Prostate gland (tissue), 2 donors: ENCODE results near the gene COL15A1. TPM values are rescaled to one million over a fixed set of nuclear protein-coding genes. Genes with fewer than 3 reads are reported as not detected.

Experiments
- DNase-seq: peaks from one replicate; pipeline ENCODE4 v3.0.0-alpha.2; 2019; ENCODE audit warnings: low spot score
- H3K27ac ChIP-seq, 2 donors: fragments of 200-600 bp; sonication (generic); 2 replicates each; pipeline ENCODE4 v1.5.1; 2017 to 2019
- H3K27me3 ChIP-seq: fragments of 200-600 bp; sonication (generic); replicated peaks from 2 replicates; pipeline ENCODE4 v1.5.1; 2019; ENCODE audit not compliant: insufficient read depth
- H3K36me3 ChIP-seq, 2 donors: fragments of 200-600 bp; sonication (generic); 1 replicate in 1 of 2; 2 replicates in 1 of 2; pipeline versions ENCODE4 v1.5.1 to v1.8.1; 2017 to 2019
- H3K4me1 ChIP-seq: fragments of 200-600 bp; sonication (generic); replicated peaks from 2 replicates; pipeline ENCODE4 v1.5.1; 2019
- H3K4me3 ChIP-seq, 2 donors: fragments of 200-600 bp; sonication (generic); 2 replicates each; pipeline ENCODE4 v1.5.1; 2017 to 2019
- H3K9me3 ChIP-seq: fragments of 200-600 bp; sonication (generic); 2 replicates; pipeline ENCODE4 v1.5.1; 2017
- CTCF ChIP-seq, 4 experiments: fragments of 200-600 bp in 2 of 4; fragments of 450-650 bp in 2 of 4; sonication (generic) in 2 of 4; IDR thresholded peaks; 1 replicate in 3 of 4; 2 replicates in 1 of 4; pipeline ENCODE4 v1.5.1; 2016 to 2019; ENCODE audit warnings: antibody characterized with exemption in 4 of 4, mild to moderate bottlenecking in 2 of 4, moderate library complexity in 2 of 4
- POLR2A ChIP-seq: fragments of 450-650 bp; IDR thresholded peaks from one replicate; pipeline ENCODE4 v1.6.1; 2016; ENCODE audit warnings: antibody characterized with exemption, mild to moderate bottlenecking
- POLR2AphosphoS5 ChIP-seq: sonication (generic); formaldehyde crosslinking; IDR thresholded peaks from one replicate; pipeline ENCODE4 v1.6.1; 2017; ENCODE audit warnings: antibody characterized with exemption
- WGBS: methylation state at CpG from one replicate; pipeline ENCODE4 v1.1.5; 2018; 5-methylcytosine and 5-hydroxymethylcytosine counted together
- intact Hi-C: fragments of 100-400 bp; cut with DNase I; formaldehyde crosslinking; loops from one replicate; pipeline ENCODE4 v1.14.2; 2022
- total RNA-seq, 2 donors: library from RNA; depleted of rRNA; stranded (reverse); fragments of >200 nt; gene quantifications; one replicate each; pipeline ENCODE4 v1.1.0, GENCODE V29; 2016

Gene COL15A1
- 10 to 100 TPM; 10.3 to 79.9 TPM for total RNA-seq

DNA sequence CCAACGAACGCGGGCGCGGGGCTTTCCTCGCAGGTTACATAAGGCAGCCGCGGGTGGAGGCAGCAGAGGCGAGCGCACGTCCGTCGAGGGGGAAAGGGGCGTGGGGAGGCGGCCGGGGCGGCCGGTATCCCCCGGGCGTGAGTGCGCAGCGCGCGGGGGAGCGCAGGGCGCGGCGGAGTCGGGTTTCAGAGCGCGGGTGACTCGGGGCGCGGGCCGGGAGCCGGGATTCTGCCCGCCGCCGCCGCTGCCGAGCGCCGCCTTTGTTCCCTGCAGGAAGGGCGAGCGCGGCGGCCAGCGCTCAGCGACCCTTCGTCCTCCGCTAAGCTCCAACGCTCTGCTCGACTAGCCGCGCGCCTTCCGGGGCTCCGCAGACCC, at the start of gene COL15A1:
TSS of gene COL15A1 (plus strand) at position 226 of the 375 bp plus-strand sequence. CDS start 155 bp downstream, outside the sequence.
- TF ChIP-seq POLR2A (no peak), CTCF (IDR thresholded peaks at IDR 0.05) (no peak), POLR2AphosphoS5 (no peak)
- Histone ChIP-seq H3K9me3 (no peaks in the 10 kb centered on the region), H3K27ac (peak within 1 kb of the TSS; percentile 64 to 65), H3K27me3 (peaks cover 17% of the 10 kb centered on the region), H3K4me3 (peak within 1 kb of the TSS; percentile 31 to 40), H3K4me1 (peaks cover 4% of the 10 kb centered on the region), H3K36me3 (no peaks in the 10 kb centered on the region)
- DNase-seq, result no peak
- intact Hi-C loops, result no loop called here
- WGBS, result under 1% methylated on average over 25 of the region's 58 CpGs

- DNase-seq, result no peak
- Histone ChIP-seq H3K4me3 (no peak overlapping the region), H3K27ac (no peak overlapping the region), H3K9me3 (no peaks in the 10 kb centered on the region), H3K36me3 (no peaks in the 10 kb centered on the region), H3K27me3 (no peaks in the 10 kb centered on the region), H3K4me1 (no peaks in the 10 kb centered on the region)
- intact Hi-C loops, result no loop called here
- TF ChIP-seq POLR2A, result no peak
- no peak for TF ChIP-seq CTCF (IDR thresholded peaks at IDR 0.05)
- no peak for TF ChIP-seq POLR2AphosphoS5
- WGBS, result 97% methylated on average over 3 of the region's 3 CpGs
These were observed 49.5 kb upstream of the COL15A1 start for GRCh38 chr9:98894171-98894570.

DNA sequence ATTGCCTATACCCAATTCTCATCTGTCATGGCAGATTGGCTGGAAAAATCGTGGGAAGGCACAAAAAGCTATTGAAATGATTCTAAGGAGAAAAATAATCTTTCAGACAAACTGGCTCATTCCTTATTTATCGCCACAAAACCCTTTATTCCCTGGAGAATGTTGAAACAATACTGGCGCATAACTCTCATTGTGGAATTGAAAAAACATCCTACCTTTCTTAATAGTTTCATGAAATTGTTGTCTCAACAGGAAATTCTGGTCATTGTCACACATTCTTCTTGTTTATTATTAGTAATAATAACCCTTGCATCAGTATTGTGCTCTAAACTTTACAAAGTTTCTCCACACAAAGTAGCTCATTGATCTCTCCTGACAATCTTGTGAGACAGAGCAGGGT, 48.9 kb upstream of the COL15A1 start:
- TF ChIP-seq POLR2AphosphoS5 (no peak), CTCF (IDR thresholded peaks at IDR 0.05) (no peak), POLR2A (no peak)
- Histone ChIP-seq H3K27me3 (no peaks in the 10 kb centered on the region), H3K4me1 (no peaks in the 10 kb centered on the region), H3K4me3 (no peak overlapping the region), H3K36me3 (no peaks in the 10 kb centered on the region), H3K9me3 (no peaks in the 10 kb centered on the region), H3K27ac (no peak overlapping the region)
- DNase-seq, result no peak
- intact Hi-C loops, result no loop called here
- 79% methylated on average over 3 of the region's 3 CpGs for WGBS

DNA sequence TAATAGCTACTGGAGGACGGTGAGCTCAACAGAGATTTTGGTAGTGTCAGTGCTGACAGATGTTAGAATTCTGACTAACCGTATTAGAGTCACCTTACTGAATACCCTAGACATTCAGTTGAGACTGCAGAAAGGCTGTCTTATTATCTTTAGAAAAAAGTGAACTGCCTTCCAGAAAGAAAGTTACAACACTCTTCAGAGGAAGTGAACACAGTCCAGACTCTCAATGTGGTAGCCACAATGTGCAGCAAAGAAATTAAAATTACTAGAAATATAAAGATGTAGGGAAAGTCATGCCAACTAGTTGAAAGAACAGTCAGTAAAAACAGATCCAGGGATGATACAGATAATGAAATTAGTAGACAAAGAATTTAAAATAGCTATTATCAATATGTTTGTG, 47.1 kb upstream of the COL15A1 start:
- no peaks in the 10 kb centered on the region for H3K36me3 ChIP-seq
- 92% methylated on average over 2 of the region's 2 CpGs for WGBS
- H3K4me1 ChIP-seq, result no peaks in the 10 kb centered on the region
- intact Hi-C loops, result no loop called here
- TF ChIP-seq POLR2A (no peak), POLR2AphosphoS5 (no peak), CTCF (IDR thresholded peaks at IDR 0.05) (no peak)
- DNase-seq, result no peak
- H3K4me3 ChIP-seq, result no peak overlapping the region
- H3K9me3 ChIP-seq, result no peaks in the 10 kb centered on the region
- no peak overlapping the region for H3K27ac ChIP-seq
- H3K27me3 ChIP-seq, result no peaks in the 10 kb centered on the region

GRCh38 chr9:98897745-98898144, 46.0 kb upstream of the COL15A1 start:
- Histone ChIP-seq H3K4me1 (no peaks in the 10 kb centered on the region), H3K4me3 (no peak overlapping the region), H3K27ac (no peak overlapping the region), H3K36me3 (no peaks in the 10 kb centered on the region), H3K27me3 (no peaks in the 10 kb centered on the region), H3K9me3 (no peaks in the 10 kb centered on the region)
- DNase-seq, result no peak
- WGBS, result 41% methylated on average over 1 of the region's 1 CpG
- intact Hi-C loops, result no loop called here
- TF ChIP-seq POLR2A (no peak), CTCF (IDR thresholded peaks at IDR 0.05) (no peak), POLR2AphosphoS5 (no peak)
